SK-N-SH (cell line): ENCODE measurements around the gene ACAP2. TPM values are rescaled to one million over a fixed set of nuclear protein-coding genes. Genes with fewer than 3 reads are reported as not detected.

ENCODE experiments used
- CTCF ChIA-PET: fragments of 300-600, 350-600 bp; formaldehyde crosslinking; extraction: SDS; loops from one replicate; lab custom pipeline; 2021; lab: Yijun Ruan, JAX
- POLR2A ChIA-PET: fragments of 350-600 bp; sonication (Branson Sonifier 250); formaldehyde crosslinking; extraction: SDS; loops from one replicate; lab custom pipeline; 2020; ENCODE audit warnings: antibody characterized with exemption, inconsistent platforms; lab: Yijun Ruan, JAX
- DNase-seq: peaks from one replicate; pipeline ENCODE4 v3.0.0; 2012
- H2AFZ ChIP-seq: fragments of 200-600 bp; sonication (generic); 2 replicates; pipeline ENCODE4 v1.8.1; 2016; ENCODE audit warnings: antibody characterized with exemption, mild to moderate bottlenecking, low read depth
- H3F3A ChIP-seq: fragments of 200-600 bp; sonication (generic); replicated peaks from 2 replicates; pipeline ENCODE3; 2016; ENCODE audit warnings: antibody characterized with exemption, mild to moderate bottlenecking; ENCODE audit not compliant: insufficient read depth
- H3K27ac ChIP-seq, 2 experiments: fragments of 200-500 bp in 1 of 2; fragments of 200-600 bp in 1 of 2; sonication (Bioruptor generic) in 1 of 2; sonication (generic), shearing (Covaris generic) in 1 of 2; 2 replicates each; pipeline versions ENCODE4 v1.5.1 to v1.6.1; 2014 to 2016; ENCODE audit warnings: low read depth in 2 of 2, inconsistent platforms in 1 of 2, low read length in 1 of 2, mild to moderate bottlenecking in 1 of 2, mixed read lengths in 1 of 2
- H3K27me3 ChIP-seq: fragments of 200-600 bp; sonication (generic), shearing (Covaris generic); 2 replicates; pipeline ENCODE4 v1.6.1; 2016; ENCODE audit warnings: mixed run types; ENCODE audit not compliant: insufficient read depth
- H3K36me3 ChIP-seq, 2 experiments: fragments of 200-500 bp in 1 of 2; fragments of 200-600 bp in 1 of 2; sonication (Bioruptor generic) in 1 of 2; sonication (generic) in 1 of 2; replicated peaks in 1 of 2; 2 replicates each; pipeline versions ENCODE3 to v1.5.1; 2014 to 2016; ENCODE audit warnings: low read length in 1 of 2, mild to moderate bottlenecking in 1 of 2; ENCODE audit not compliant: insufficient read depth in 2 of 2, control insufficient read depth in 1 of 2
- H3K4me1 ChIP-seq, 2 experiments: fragments of 200-500 bp in 1 of 2; fragments of 200-600 bp in 1 of 2; sonication (Bioruptor generic) in 1 of 2; sonication (generic), shearing (Covaris generic) in 1 of 2; 2 replicates each; pipeline versions ENCODE4 v1.5.1 to v1.6.1; 2014 to 2016; ENCODE audit warnings: low read depth in 1 of 2, low read length in 1 of 2, mixed run types in 1 of 2; ENCODE audit not compliant: insufficient read depth in 2 of 2, control insufficient read depth in 1 of 2
- H3K4me2 ChIP-seq: fragments of 200-600 bp; sonication (generic), shearing (Covaris generic); 2 replicates; pipeline ENCODE4 v1.6.1; 2017; ENCODE audit warnings: mixed run types
- H3K4me3 ChIP-seq, 2 experiments: fragments of 200-500 bp in 1 of 2; fragments of 200-600 bp in 1 of 2; sonication (Bioruptor generic) in 1 of 2; sonication (generic), shearing (Covaris generic) in 1 of 2; 2 replicates each; pipeline versions ENCODE4 v1.5.1 to v1.8.1; 2014 to 2016; ENCODE audit warnings: low read depth in 2 of 2, inconsistent platforms in 1 of 2, low read length in 1 of 2, mild to moderate bottlenecking in 1 of 2, mixed read lengths in 1 of 2, moderate library complexity in 1 of 2
- H3K79me2 ChIP-seq: fragments of 200-600 bp; sonication (generic); 2 replicates; pipeline ENCODE4 v1.8.1; 2017; ENCODE audit warnings: mild to moderate bottlenecking; ENCODE audit not compliant: insufficient read depth
- H3K9ac ChIP-seq: fragments of 200-600 bp; sonication (generic); 2 replicates; pipeline ENCODE4 v1.6.1; 2017; ENCODE audit warnings: mixed run types
- H3K9me2 ChIP-seq: fragments of 200-600 bp; sonication (generic); 2 replicates; pipeline ENCODE4 v1.6.1; 2017; ENCODE audit warnings: mixed run types
- H3K9me3 ChIP-seq: fragments of 200-600 bp; sonication (generic); 2 replicates; pipeline ENCODE4 v1.6.1; 2017; ENCODE audit warnings: mixed run types, mild to moderate bottlenecking, moderate library complexity
- H4K20me1 ChIP-seq: fragments of 200-600 bp; sonication (generic); 2 replicates; pipeline ENCODE4 v1.6.1; 2017; ENCODE audit warnings: mild to moderate bottlenecking, mixed run types; ENCODE audit not compliant: insufficient read depth
- ELF1 ChIP-seq: IDR thresholded peaks from 2 replicates; pipeline ENCODE4 v1.4.0; 2012
- GATA2 ChIP-seq: sonication (generic); formaldehyde crosslinking; IDR thresholded peaks from 2 replicates; pipeline ENCODE4 v1.5.0; 2020; ENCODE audit warnings: mild to moderate bottlenecking, missing genetic modification reagents
- JUND ChIP-seq: IDR thresholded peaks from 2 replicates; pipeline ENCODE4 v1.4.0; 2012
- MEF2A ChIP-seq: IDR thresholded peaks from 2 replicates; pipeline ENCODE4 v1.4.0; 2012; ENCODE audit warnings: low read depth, borderline replicate concordance
- NFIC ChIP-seq: IDR thresholded peaks from 2 replicates; pipeline ENCODE4 v1.4.0; 2012; ENCODE audit warnings: borderline replicate concordance
- RAD21 ChIP-seq: IDR thresholded peaks from 2 replicates; pipeline ENCODE4 v1.6.1; 2012; ENCODE audit warnings: mild to moderate bottlenecking, low read length
- RCOR1 ChIP-seq: fragments of 150-350 bp; IDR thresholded peaks from 2 replicates; pipeline ENCODE4 v1.6.1; 2017; ENCODE audit warnings: antibody characterized with exemption, low read length
- RXRA ChIP-seq: IDR thresholded peaks from 2 replicates; pipeline ENCODE4 v1.4.0; 2012; ENCODE audit warnings: low read depth, mild to moderate bottlenecking, borderline replicate concordance
- SIN3A ChIP-seq: IDR thresholded peaks from 2 replicates; pipeline ENCODE4 v1.6.1; 2012; ENCODE audit warnings: low read depth, mild to moderate bottlenecking, low read length, moderate library complexity, borderline replicate concordance
- SMC3 ChIP-seq: IDR thresholded peaks from 2 replicates; pipeline ENCODE4 v1.6.1; 2012; ENCODE audit warnings: low read depth, low read length, improper control_type of control experiment
- TCF12 ChIP-seq: IDR thresholded peaks from 2 replicates; pipeline ENCODE4 v1.4.0; 2012
- TEAD4 ChIP-seq: IDR thresholded peaks from 2 replicates; pipeline ENCODE4 v1.4.0; 2012; ENCODE audit warnings: mild to moderate bottlenecking, borderline replicate concordance; ENCODE audit not compliant: insufficient read depth
- YY1 ChIP-seq: IDR thresholded peaks from 2 replicates; pipeline ENCODE4 v1.4.0; 2012; ENCODE audit warnings: low read depth, mild to moderate bottlenecking
- WGBS: methylation state at CpG from one replicate; pipeline ENCODE4 v1.1.6; 2017; ENCODE audit warnings: low lambda C conversion rate; 5-methylcytosine and 5-hydroxymethylcytosine counted together
- polyA plus RNA-seq, 3 experiments: library from polyadenylated mRNA; depleted of rRNA; stranded (reverse); fragments of >200 nt; gene quantifications; 2 replicates each; pipeline ENCODE4 v1.2.3, GENCODE V29; 2012
- TF ChIP-seq, protein P1 (sequence below): IDR thresholded peaks from 2 replicates; pipeline ENCODE4 v1.4.0; 2012; ENCODE audit warnings: low read depth, borderline replicate concordance
- TF ChIP-seq, protein P2 (sequence below): fragments of 150-350 bp; IDR thresholded peaks from 2 replicates; pipeline ENCODE4 v1.6.1; 2016; ENCODE audit warnings: mild to moderate bottlenecking, low read depth, low read length
- TF ChIP-seq, protein P3 (sequence below): fragments of 200-600 bp; sonication (generic); IDR thresholded peaks from 2 replicates; pipeline ENCODE4 v1.6.1; 2017; ENCODE audit warnings: antibody characterized with exemption, mild to moderate bottlenecking, moderate library complexity
- TF ChIP-seq, protein P4 (sequence below): IDR thresholded peaks from 2 replicates; pipeline ENCODE4; 2012

The ACAP2 gene
- polyA plus RNA-seq, 1 of the 3 experiments (the other 2 are of a cell fraction) = 6.8 TPM

DNA sequence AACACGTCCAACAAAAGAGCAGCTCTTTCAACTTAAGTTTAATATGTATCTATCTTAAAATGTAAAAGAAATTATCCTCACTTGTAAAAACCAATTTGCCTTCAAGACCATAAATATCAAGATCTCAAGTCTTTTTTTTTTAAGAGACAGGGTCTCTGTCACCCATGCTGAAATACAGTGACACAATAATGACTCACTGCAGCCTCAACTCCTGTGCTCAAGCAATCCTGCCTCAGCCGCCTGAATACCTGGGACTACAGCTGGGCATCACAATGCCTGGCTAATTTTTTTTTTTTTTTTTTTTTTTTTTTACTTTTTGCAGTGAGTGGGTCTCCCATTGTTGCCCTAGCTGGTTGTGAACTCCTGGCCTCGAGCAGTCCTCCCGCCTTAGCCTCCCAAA lies 26.0 kb downstream of the ACAP2 start:
- Histone ChIP-seq H3K9ac (no peak overlapping the region), H4K20me1 (peaks cover 38% of the 10 kb centered on the region), H3K9me3 (no peaks in the 10 kb centered on the region), H3F3A (peaks cover 4% of the 10 kb centered on the region), H3K9me2 (no peaks in the 10 kb centered on the region), H3K36me3 (no peaks in the 10 kb centered on the region), H3K4me1 (no peaks in the 10 kb centered on the region), H3K79me2 (peaks cover 83% of the 10 kb centered on the region), H3K4me3 (no peak overlapping the region), H3K4me2 (no peak overlapping the region), H3K27me3 (no peaks in the 10 kb centered on the region), H3K27ac (no peak overlapping the region), H2AFZ (no peak overlapping the region)
- TF ChIP-seq SMC3 (no peak), YY1 (no peak), GATA2 (CRISPR knock-in tag) (no peak), ELF1 (no peak), TEAD4 (no peak), RXRA (no peak), RCOR1 (no peak), SIN3A (no peak), JUND (no peak), NFIC (no peak), MEF2A (no peak), RAD21 (no peak), TCF12 (no peak)
- TF ChIP-seq, protein P1, sequence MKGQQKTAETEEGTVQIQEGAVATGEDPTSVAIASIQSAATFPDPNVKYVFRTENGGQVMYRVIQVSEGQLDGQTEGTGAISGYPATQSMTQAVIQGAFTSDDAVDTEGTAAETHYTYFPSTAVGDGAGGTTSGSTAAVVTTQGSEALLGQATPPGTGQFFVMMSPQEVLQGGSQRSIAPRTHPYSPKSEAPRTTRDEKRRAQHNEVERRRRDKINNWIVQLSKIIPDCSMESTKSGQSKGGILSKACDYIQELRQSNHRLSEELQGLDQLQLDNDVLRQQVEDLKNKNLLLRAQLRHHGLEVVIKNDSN = no peak
- TF ChIP-seq, protein P2, sequence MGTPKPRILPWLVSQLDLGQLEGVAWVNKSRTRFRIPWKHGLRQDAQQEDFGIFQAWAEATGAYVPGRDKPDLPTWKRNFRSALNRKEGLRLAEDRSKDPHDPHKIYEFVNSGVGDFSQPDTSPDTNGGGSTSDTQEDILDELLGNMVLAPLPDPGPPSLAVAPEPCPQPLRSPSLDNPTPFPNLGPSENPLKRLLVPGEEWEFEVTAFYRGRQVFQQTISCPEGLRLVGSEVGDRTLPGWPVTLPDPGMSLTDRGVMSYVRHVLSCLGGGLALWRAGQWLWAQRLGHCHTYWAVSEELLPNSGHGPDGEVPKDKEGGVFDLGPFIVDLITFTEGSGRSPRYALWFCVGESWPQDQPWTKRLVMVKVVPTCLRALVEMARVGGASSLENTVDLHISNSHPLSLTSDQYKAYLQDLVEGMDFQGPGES = no peak
- TF ChIP-seq, protein P3, sequence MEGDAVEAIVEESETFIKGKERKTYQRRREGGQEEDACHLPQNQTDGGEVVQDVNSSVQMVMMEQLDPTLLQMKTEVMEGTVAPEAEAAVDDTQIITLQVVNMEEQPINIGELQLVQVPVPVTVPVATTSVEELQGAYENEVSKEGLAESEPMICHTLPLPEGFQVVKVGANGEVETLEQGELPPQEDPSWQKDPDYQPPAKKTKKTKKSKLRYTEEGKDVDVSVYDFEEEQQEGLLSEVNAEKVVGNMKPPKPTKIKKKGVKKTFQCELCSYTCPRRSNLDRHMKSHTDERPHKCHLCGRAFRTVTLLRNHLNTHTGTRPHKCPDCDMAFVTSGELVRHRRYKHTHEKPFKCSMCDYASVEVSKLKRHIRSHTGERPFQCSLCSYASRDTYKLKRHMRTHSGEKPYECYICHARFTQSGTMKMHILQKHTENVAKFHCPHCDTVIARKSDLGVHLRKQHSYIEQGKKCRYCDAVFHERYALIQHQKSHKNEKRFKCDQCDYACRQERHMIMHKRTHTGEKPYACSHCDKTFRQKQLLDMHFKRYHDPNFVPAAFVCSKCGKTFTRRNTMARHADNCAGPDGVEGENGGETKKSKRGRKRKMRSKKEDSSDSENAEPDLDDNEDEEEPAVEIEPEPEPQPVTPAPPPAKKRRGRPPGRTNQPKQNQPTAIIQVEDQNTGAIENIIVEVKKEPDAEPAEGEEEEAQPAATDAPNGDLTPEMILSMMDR = no peak
- TF ChIP-seq, protein P4, sequence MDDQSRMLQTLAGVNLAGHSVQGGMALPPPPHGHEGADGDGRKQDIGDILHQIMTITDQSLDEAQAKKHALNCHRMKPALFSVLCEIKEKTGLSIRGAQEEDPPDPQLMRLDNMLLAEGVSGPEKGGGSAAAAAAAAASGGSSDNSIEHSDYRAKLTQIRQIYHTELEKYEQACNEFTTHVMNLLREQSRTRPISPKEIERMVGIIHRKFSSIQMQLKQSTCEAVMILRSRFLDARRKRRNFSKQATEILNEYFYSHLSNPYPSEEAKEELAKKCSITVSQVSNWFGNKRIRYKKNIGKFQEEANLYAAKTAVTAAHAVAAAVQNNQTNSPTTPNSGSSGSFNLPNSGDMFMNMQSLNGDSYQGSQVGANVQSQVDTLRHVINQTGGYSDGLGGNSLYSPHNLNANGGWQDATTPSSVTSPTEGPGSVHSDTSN = no peak
- POLR2A ChIA-PET = no interaction called here
- DNase-seq = no peak
- WGBS = 94% methylated on average over 4 of the region's 4 CpGs
- CTCF ChIA-PET = no interaction called here
